Ishikawa (cell line): ENCODE data around the gene TSTD1.

Experiments
- EP300 ChIP-seq: IDR thresholded peaks from 2 replicates; pipeline ENCODE4 v1.6.1; 2012; ENCODE audit warnings: borderline replicate concordance
- FOXM1 ChIP-seq: IDR thresholded peaks from 2 replicates; pipeline ENCODE4 v1.6.1; 2012; ENCODE audit warnings: low read depth, borderline replicate concordance
- RAD21 ChIP-seq: IDR thresholded peaks from 2 replicates; pipeline ENCODE4 v1.6.1; 2012; ENCODE audit warnings: low read depth
- TCF12 ChIP-seq: IDR thresholded peaks from 2 replicates; pipeline ENCODE4 v1.6.1; 2012; ENCODE audit warnings: low read depth
- TEAD4 ChIP-seq: IDR thresholded peaks from 2 replicates; pipeline ENCODE4 v1.6.1; 2012
- YY1 ChIP-seq: IDR thresholded peaks from 2 replicates; pipeline ENCODE4 v1.6.1; 2012; ENCODE audit warnings: low read depth
- TF ChIP-seq, protein P1 (sequence below): IDR thresholded peaks from 2 replicates; pipeline ENCODE4 v1.6.1; 2012

The TSTD1 gene

DNA sequence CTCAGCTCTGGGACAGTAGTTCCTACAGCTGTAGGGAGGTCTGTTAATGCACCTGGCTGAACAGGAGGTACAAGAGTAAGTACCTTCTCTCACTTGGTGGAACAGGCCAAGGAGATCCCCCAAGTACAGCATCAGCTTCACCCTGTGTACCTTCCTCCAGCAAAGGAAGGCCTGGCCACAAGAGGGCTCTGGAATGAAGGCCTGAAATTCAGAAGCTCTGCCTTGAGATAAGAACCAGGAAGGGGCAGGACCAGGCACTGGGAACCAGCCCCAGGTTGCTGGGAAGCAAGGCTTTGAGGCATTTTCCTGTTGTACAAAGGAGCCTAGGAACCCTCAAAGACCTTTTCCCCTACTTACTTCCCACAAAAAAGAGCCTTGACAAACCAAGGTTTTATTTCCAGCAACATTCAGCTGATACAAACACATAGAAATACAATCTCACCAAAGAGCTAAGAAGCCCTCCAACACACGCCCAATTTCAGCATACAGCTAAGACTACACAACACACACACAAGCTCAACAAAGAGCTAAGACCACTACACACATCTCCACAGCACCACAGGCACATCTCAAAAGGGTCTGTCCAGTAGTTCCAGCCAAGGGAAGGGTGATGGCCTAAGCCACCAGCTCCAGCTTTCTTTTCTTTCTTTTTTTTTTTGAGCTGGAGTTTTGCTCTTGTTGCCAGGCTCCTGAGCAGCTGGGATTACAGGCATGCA, 41.3 kb downstream of the TSTD1 start:
- TF ChIP-seq RAD21 (peak; percentile 47; the same call in 1 of the 2 replicates), EP300 (no peak)

DNA sequence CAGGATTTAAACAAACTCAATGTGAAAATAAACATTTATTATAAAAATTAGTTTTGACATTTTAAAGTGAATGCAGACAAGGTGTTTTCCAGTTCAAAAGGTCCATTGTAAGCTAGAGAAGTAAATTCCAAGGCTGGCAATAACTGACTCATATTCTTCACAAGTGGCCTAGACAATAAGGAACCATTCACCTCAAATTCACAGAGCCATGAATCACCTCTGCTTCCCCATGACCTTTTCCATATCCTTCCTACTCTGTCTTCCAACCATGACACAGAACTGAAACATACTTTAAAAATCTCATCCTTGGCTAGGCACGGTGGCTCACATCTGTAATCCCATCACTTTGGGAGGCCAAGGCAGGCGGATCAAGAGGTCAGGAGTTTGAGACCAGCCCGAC, 42.6 kb downstream of the TSTD1 start:
- 0 out of 2 replicates have a peak, but pooled peaks have one; percentile 29 for TF ChIP-seq TCF12
- peak; percentile 48 for TF ChIP-seq TEAD4
- TF ChIP-seq EP300 = peak; percentile 34; the same call in 1 of the 2 replicates
- TF ChIP-seq FOXM1 = no peak

DNA sequence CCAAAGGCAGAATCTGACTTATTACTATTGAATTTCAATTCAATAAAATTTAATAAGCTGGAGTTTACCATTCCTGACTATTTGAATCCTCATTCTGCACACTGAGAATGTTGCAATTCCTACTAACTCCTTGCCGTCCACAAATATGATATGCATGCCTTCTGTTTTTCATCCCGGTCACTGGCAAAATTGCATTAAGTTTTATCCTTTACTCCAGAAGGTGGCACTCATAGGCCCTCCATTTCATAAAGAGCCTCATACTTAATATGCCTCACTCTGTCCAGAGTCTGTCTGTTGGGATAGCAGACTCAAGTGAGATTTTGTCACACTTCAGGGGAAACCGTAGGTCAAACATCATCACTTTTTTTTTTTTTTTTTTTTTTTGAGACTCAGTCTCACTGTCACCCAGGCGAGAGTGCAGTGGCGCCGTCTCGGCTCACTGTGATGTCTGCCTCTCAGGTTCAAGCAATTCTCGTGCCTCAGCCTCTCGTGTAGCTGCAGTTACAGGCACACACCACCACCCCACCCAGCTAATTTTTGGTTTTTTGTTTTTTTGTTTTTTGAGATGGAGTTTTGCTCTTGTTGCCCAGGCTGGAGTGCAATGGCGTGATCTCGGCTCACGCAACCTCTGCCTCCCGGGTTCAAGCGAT, 45.1 kb downstream of the TSTD1 start:
- TF ChIP-seq, protein P1, sequence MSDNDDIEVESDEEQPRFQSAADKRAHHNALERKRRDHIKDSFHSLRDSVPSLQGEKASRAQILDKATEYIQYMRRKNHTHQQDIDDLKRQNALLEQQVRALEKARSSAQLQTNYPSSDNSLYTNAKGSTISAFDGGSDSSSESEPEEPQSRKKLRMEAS = no peak
- TF ChIP-seq RAD21 (peak; percentile 17; the same call in 1 of the 2 replicates), YY1 (no peak)
